Tibial artery (tissue), 4 donors: Measurements from ENCODE around the gene AGRN.

ENCODE experiments used
- DNase-seq, 2 donors: peaks; one replicate each; pipeline ENCODE4 v3.0.0-alpha.2; 2019
- H3K27ac ChIP-seq, 2 donors: fragments of 200-600 bp; sonication (generic) in 1 of 2; 1 replicate in 1 of 2; 2 replicates in 1 of 2; pipeline ENCODE4 v1.5.1; 2018 to 2019; ENCODE audit warnings: mild to moderate bottlenecking in 1 of 2
- H3K27me3 ChIP-seq, 2 donors: fragments of 200-600 bp; sonication (generic) in 1 of 2; one replicate each; pipeline versions ENCODE4 v1.5.1 to v1.6.0; 2016 to 2019
- H3K36me3 ChIP-seq, 3 donors: fragments of 200-600 bp; sonication (generic) in 2 of 3; one replicate each; pipeline ENCODE4 v1.5.1; 2016 to 2019; ENCODE audit warnings: mild to moderate bottlenecking in 2 of 3
- H3K4me1 ChIP-seq, 4 donors: fragments of 200-600 bp; sonication (generic) in 2 of 4; 1 replicate in 3 of 4; 2 replicates in 1 of 4; pipeline ENCODE4 v1.5.1; 2016 to 2019
- H3K4me3 ChIP-seq, 2 donors: fragments of 200-600 bp; sonication (generic) in 1 of 2; 1 replicate in 1 of 2; 2 replicates in 1 of 2; pipeline ENCODE4 v1.5.1; 2018 to 2019; ENCODE audit warnings: mild to moderate bottlenecking in 2 of 2
- H3K9me3 ChIP-seq, 3 donors: fragments of 200-600 bp; sonication (generic) in 1 of 3; one replicate each; pipeline ENCODE4 v1.5.1; 2016 to 2019
- CTCF ChIP-seq, 2 experiments: fragments of 200-600 bp in 1 of 2; fragments of 450-650 bp in 1 of 2; IDR thresholded peaks; one replicate each; pipeline ENCODE4 v1.5.1; 2017 to 2019; ENCODE audit warnings: antibody characterized with exemption in 2 of 2, mild to moderate bottlenecking in 1 of 2, moderate library complexity in 1 of 2
- intact Hi-C: fragments of 100-400 bp; cut with DNase I; formaldehyde crosslinking; loops from one replicate; pipeline ENCODE4 v1.15.0; 2023; ENCODE audit warnings: low total_unique reads

The AGRN gene

GRCh38 chr1:998995-999724 is 20.8 kb upstream of the AGRN start:
- peak overlapping the region; percentile 67 to 89 for H3K4me3 ChIP-seq
- H3K9me3 ChIP-seq, result no peaks in the 10 kb centered on the region
- intact Hi-C loops, result no loop called here
- H3K4me1 ChIP-seq, result peaks cover 0 to 49% (median 24%) of the 10 kb centered on the region in 4 donors
- peaks cover 0 to 10% (median 0%) of the 10 kb centered on the region in 3 donors for H3K36me3 ChIP-seq
- no peak for TF ChIP-seq CTCF (IDR thresholded peaks at IDR 0.05)
- H3K27me3 ChIP-seq, result no peaks in the 10 kb centered on the region
- H3K27ac ChIP-seq, result peak overlapping the region; percentile 100
- no peak for DNase-seq

- intact Hi-C loops, result no loop called here
- Histone ChIP-seq H3K4me1 (peaks cover 0 to 53% (median 27%) of the 10 kb centered on the region in 4 donors), H3K27me3 (no peaks in the 10 kb centered on the region), H3K9me3 (no peaks in the 10 kb centered on the region), H3K36me3 (peaks cover 0 to 10% (median 0%) of the 10 kb centered on the region in 3 donors), H3K27ac (peak within 1 kb of the TSS; percentile 100), H3K4me3 (peak within 1 kb of the TSS; percentile 67 to 89)
- DNase-seq, result peak; percentile 91 to 96
- TF ChIP-seq CTCF (IDR thresholded peaks at IDR 0.05), result peak in 1 of 2 experiments; percentile 19
Measured at GRCh38 chr1:999725-1000356, 20.1 kb upstream of the AGRN start, which contains the start of gene HES4. HES4 (minus strand) TSS chr1:1000097; CDS start chr1:999973, 124 bp downstream.

GRCh38 chr1:1000357-1001056 is 19.4 kb upstream of the AGRN start:
- intact Hi-C loops, result no loop called here
- Histone ChIP-seq H3K36me3 (peaks cover 0 to 10% (median 0%) of the 10 kb centered on the region in 3 donors), H3K27me3 (no peaks in the 10 kb centered on the region), H3K27ac (peak overlapping the region; percentile 100), H3K9me3 (no peaks in the 10 kb centered on the region), H3K4me1 (peaks cover 0 to 60% (median 33%) of the 10 kb centered on the region in 4 donors), H3K4me3 (peak overlapping the region; percentile 67 to 89)
- peak; percentile 59 to 93 for DNase-seq
- TF ChIP-seq CTCF (IDR thresholded peaks at IDR 0.05), result no peak

GRCh38 chr1:1001057-1001783 is 18.7 kb upstream of the AGRN start:
- intact Hi-C loops, result no loop called here
- Histone ChIP-seq H3K4me1 (peaks cover 0 to 63% (median 37%) of the 10 kb centered on the region in 4 donors), H3K4me3 (peak overlapping the region; percentile 67 to 89), H3K36me3 (peaks cover 0 to 10% (median 0%) of the 10 kb centered on the region in 3 donors), H3K27me3 (peaks cover 0 to 5% of the 10 kb centered on the region in 2 donors), H3K9me3 (no peaks in the 10 kb centered on the region), H3K27ac (peak overlapping the region; percentile 100)
- no peak for DNase-seq
- TF ChIP-seq CTCF (IDR thresholded peaks at IDR 0.05), result no peak
